Endodermal cell (in vitro differentiated cells): ENCODE results near the gene ASGR2. TPM values are rescaled to one million over a fixed set of nuclear protein-coding genes. Genes with fewer than 3 reads are reported as not detected.

Experiments used
- DNase-seq: peaks from one replicate; pipeline ENCODE4 v3.0.0-alpha.2; 2017
- H3K27ac ChIP-seq: 2 replicates; pipeline ENCODE4 v1.5.1; 2013; ENCODE audit warnings: mild to moderate bottlenecking, low read depth, low read length, moderate library complexity
- H3K27me3 ChIP-seq: 2 replicates; pipeline ENCODE4 v1.6.1; 2013; ENCODE audit warnings: mild to moderate bottlenecking, low read length, moderate library complexity; ENCODE audit not compliant: insufficient read depth, control insufficient read depth, poor library complexity, severe bottlenecking
- H3K36me3 ChIP-seq: 2 replicates; pipeline ENCODE4 v1.7.0; 2013; ENCODE audit warnings: mild to moderate bottlenecking, low read length, moderate library complexity; ENCODE audit not compliant: control insufficient read depth, insufficient read depth
- H3K4me1 ChIP-seq: one replicate; pipeline ENCODE4 v1.7.0; 2013; ENCODE audit warnings: low read length; ENCODE audit not compliant: control insufficient read depth, insufficient read depth
- H3K4me3 ChIP-seq: 2 replicates; pipeline ENCODE4 v1.5.1; 2013; ENCODE audit warnings: mild to moderate bottlenecking, low read length, moderate library complexity
- H3K9ac ChIP-seq: 2 replicates; pipeline ENCODE4 v1.6.1; 2013; ENCODE audit warnings: mild to moderate bottlenecking, low read length, moderate library complexity; ENCODE audit not compliant: poor library complexity, severe bottlenecking; ENCODE audit errors: extremely low read depth
- H3K9me3 ChIP-seq: 2 replicates; pipeline ENCODE4 v1.6.1; 2013; ENCODE audit warnings: mild to moderate bottlenecking, low read length, moderate library complexity; ENCODE audit not compliant: control insufficient read depth
- H3K27ac Mint-ChIP-seq: 2 replicates; pipeline ENCODE4 v1.8.0; 2020; ENCODE audit warnings: mixed read lengths
- H3K27me3 Mint-ChIP-seq: 2 replicates; pipeline ENCODE4 v1.8.0; 2021; ENCODE audit warnings: mild to moderate bottlenecking, mixed read lengths; ENCODE audit not compliant: insufficient read depth
- H3K36me3 Mint-ChIP-seq: 2 replicates; pipeline ENCODE4 v1.8.0; 2020; ENCODE audit warnings: low read depth, mixed read lengths
- H3K4me1 Mint-ChIP-seq: 2 replicates; pipeline ENCODE4 v1.8.0; 2020; ENCODE audit warnings: mixed read lengths
- H3K4me3 Mint-ChIP-seq: 2 replicates; pipeline ENCODE4 v1.8.0; 2020; ENCODE audit warnings: mild to moderate bottlenecking, moderate library complexity, mixed read lengths
- H3K9me3 Mint-ChIP-seq: 2 replicates; pipeline ENCODE4 v1.8.0; 2020; ENCODE audit warnings: mild to moderate bottlenecking, mixed read lengths
- WGBS, 2 experiments: methylation state at CpG; one replicate each; pipeline versions ENCODE4 v1.1.5 to v1.1.7; 2013; ENCODE audit warnings: missing lambda C conversion rate in 2 of 2, mixed read lengths in 1 of 2; ENCODE audit not compliant: insufficient coverage in 1 of 2, insufficient read length in 1 of 2; 5-methylcytosine and 5-hydroxymethylcytosine counted together
- total RNA-seq, 2 donors: library from RNA; stranded (reverse); fragmentation: NEBNext Ultra II Directional in 1 of 2; extraction: Animal tissue kit (Norgen Biotek cat#: 25700) in 1 of 2; gene quantifications; 2 replicates in 1 of 2; 3 replicates in 1 of 2; pipeline ENCODE4 v1.2.1, GENCODE V29; 2021
- TF ChIP-seq, protein P1 (sequence below): fragments of 200-600 bp; sonication (generic); conservative IDR thresholded peaks from 2 replicates; pipeline ENCODE4 v1.5.0; 2021; ENCODE audit warnings: antibody characterized with exemption, mild to moderate bottlenecking

Gene ASGR2
- total RNA-seq, 2 donors from 2014 or later: 0.44 TPM; not detected in 1

DNA sequence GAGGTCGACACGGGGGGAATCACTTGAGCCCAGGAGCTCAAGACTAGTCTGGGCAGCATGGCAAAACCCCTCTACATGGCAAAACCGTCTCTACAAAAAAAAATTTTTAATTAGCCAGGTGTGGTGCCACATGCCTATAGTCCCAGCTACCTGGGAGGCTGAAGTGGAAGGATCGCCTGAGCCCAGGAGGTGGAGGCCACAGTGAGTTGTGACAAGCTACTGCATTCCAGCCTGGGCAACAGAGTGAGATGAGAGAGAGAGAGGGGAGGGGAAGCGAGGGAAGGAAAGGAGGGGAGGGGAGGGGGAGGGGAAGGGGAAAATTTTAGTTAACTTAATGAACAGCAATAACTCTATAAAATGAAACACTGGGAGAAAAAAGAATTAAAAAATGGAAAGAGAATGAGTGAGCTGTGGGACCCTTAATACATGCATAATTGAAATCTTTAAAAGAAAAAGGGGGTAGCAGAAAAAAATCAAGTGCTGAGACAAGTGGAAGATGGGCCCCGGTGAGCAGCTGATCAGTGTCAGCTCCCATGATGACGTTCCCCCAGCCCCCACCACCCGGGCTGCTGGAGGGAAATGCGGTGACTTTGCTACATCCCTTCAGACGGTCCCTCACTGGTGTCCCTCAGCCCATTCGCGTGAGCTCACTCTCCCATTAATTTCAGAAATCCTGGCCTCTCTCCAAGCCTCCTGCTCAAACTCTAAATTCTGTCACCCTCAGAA lies 2.7 kb downstream of the ASGR2 start:
- WGBS, 2 experiments: 76 to 79% methylated on average over 9 to 11 of the region's 12 CpGs
- Mint-ChIP-seq H3K4me1 (peaks cover 18% of the 10 kb centered on the region), H3K36me3 (no peaks in the 10 kb centered on the region), H3K27me3 (no peaks in the 10 kb centered on the region), H3K27ac (no peak overlapping the region), H3K4me3 (no peak overlapping the region), H3K9me3 (no peaks in the 10 kb centered on the region)
- no peak overlapping the region for H3K27ac ChIP-seq
- TF ChIP-seq, protein P1, sequence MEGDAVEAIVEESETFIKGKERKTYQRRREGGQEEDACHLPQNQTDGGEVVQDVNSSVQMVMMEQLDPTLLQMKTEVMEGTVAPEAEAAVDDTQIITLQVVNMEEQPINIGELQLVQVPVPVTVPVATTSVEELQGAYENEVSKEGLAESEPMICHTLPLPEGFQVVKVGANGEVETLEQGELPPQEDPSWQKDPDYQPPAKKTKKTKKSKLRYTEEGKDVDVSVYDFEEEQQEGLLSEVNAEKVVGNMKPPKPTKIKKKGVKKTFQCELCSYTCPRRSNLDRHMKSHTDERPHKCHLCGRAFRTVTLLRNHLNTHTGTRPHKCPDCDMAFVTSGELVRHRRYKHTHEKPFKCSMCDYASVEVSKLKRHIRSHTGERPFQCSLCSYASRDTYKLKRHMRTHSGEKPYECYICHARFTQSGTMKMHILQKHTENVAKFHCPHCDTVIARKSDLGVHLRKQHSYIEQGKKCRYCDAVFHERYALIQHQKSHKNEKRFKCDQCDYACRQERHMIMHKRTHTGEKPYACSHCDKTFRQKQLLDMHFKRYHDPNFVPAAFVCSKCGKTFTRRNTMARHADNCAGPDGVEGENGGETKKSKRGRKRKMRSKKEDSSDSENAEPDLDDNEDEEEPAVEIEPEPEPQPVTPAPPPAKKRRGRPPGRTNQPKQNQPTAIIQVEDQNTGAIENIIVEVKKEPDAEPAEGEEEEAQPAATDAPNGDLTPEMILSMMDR: no peak
- no peak for DNase-seq
- H3K27me3 ChIP-seq: no peaks in the 10 kb centered on the region
- H3K4me3 ChIP-seq: no peak overlapping the region
- no peak overlapping the region for H3K9ac ChIP-seq
- H3K9me3 ChIP-seq: no peaks in the 10 kb centered on the region
- H3K4me1 ChIP-seq: no peaks in the 10 kb centered on the region
- H3K36me3 ChIP-seq: no peaks in the 10 kb centered on the region

DNA sequence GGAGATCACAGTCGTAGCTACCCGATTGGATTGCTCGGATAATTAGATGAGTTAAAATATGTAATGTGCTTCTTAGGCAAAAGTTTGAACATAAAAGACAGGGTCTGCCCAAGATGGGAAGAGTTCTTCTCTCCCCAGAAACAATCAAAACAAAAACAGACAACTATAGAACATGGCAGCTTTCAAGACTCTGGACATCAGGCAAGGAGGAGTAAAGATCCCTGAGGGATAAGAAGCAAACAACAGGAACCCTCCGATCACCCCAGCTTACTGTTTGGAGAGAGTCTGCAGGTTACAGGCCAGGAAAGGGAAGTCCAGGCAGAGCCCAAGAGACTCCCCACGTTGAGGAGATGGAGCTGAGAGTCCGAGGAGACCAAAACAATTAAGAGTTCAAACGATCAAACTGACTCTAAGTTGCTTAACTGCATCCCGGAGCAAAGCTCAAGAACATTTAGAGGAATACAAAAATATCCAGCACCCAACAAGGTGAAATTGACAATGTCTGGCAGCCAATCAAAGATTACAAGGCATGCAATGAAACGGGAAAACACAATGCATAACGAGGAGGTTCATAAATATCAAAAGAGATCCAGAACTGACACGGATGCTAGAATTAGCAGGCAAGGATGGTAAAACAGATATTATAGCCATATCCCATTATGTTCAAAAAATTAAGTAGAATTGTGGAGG lies 3.9 kb downstream of the ASGR2 start:
- WGBS, 2 experiments: 72 to 77% methylated on average over 6 to 11 of the region's 11 CpGs
- H3K36me3 ChIP-seq: no peaks in the 10 kb centered on the region
- Mint-ChIP-seq H3K27me3 (no peaks in the 10 kb centered on the region), H3K27ac (no peak overlapping the region), H3K4me3 (no peak overlapping the region), H3K9me3 (no peaks in the 10 kb centered on the region), H3K36me3 (no peaks in the 10 kb centered on the region), H3K4me1 (peaks cover 18% of the 10 kb centered on the region)
- no peaks in the 10 kb centered on the region for H3K4me1 ChIP-seq
- TF ChIP-seq, protein P1: no peak
- H3K27ac ChIP-seq: no peak overlapping the region
- H3K27me3 ChIP-seq: no peaks in the 10 kb centered on the region
- no peak overlapping the region for H3K9ac ChIP-seq
- DNase-seq: no peak
- no peak overlapping the region for H3K4me3 ChIP-seq
- H3K9me3 ChIP-seq: no peaks in the 10 kb centered on the region

DNA sequence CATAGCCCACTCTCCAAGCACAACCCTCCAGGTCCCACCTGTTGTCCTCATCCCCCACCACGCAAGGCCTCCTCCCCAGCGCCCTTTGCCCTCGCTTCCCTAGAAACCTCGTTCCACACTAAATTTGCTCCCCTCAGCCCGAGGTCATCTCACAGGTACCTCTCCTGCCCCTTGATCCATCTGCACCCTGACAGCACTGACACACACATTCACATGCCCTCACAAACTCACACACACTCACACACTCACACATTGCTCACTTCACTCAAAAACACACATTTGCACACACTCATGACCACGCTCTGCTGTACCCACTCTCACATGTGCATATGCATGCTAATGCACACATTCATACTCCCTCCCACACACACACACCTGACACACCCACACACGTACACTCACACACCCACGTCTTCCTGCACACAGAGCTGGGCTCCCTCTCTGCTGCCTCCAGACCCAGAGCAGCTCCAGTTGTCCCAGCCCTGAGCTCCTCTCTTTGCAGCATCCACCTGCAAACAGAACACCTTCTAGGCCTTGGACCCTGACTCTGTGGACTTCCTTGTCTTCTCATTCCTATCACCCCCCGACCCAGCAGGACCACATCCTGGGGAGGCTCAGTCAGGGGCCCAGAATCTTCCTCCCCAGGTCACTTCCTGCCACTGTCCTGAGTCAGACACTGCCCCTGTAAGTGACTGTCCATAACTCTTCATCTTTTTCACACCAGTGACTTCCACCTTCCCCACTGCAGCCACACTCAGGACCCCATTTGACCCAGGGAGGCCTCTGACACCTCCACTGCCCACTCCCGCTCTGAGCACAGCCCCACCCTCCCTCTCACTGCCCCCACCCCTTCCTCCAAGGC lies 4.9 kb downstream of the ASGR2 start:
- no peak overlapping the region for H3K4me3 ChIP-seq
- 83 to 89% methylated on average over 10 of the region's 10 CpGs for WGBS, 2 experiments
- H3K9me3 ChIP-seq: no peaks in the 10 kb centered on the region
- TF ChIP-seq, protein P1: no peak
- H3K27me3 ChIP-seq: no peaks in the 10 kb centered on the region
- H3K4me1 ChIP-seq: no peaks in the 10 kb centered on the region
- no peak for DNase-seq
- no peak overlapping the region for H3K27ac Mint-ChIP-seq
- no peaks in the 10 kb centered on the region for H3K27me3 Mint-ChIP-seq
- H3K27ac ChIP-seq: no peak overlapping the region
- H3K9me3 Mint-ChIP-seq: no peaks in the 10 kb centered on the region
- H3K36me3 Mint-ChIP-seq: no peaks in the 10 kb centered on the region
- H3K9ac ChIP-seq: no peak overlapping the region
- H3K4me3 Mint-ChIP-seq: no peak overlapping the region
- H3K4me1 Mint-ChIP-seq: peaks cover 13% of the 10 kb centered on the region
- H3K36me3 ChIP-seq: no peaks in the 10 kb centered on the region
